Measurements from ENCODE around the gene SAMD8.
"Not testable (repeated sequence)": the region's sequence is repeated elsewhere in the genome, so short reads cannot be mapped to it uniquely, and the experiment has no call there.

SAMD8 gene

GRCh38 chr10:75199949-75200348 lies 88.5 kb downstream of the SAMD8 start:
- not testable (repeated sequence) for DNase-seq

DNA sequence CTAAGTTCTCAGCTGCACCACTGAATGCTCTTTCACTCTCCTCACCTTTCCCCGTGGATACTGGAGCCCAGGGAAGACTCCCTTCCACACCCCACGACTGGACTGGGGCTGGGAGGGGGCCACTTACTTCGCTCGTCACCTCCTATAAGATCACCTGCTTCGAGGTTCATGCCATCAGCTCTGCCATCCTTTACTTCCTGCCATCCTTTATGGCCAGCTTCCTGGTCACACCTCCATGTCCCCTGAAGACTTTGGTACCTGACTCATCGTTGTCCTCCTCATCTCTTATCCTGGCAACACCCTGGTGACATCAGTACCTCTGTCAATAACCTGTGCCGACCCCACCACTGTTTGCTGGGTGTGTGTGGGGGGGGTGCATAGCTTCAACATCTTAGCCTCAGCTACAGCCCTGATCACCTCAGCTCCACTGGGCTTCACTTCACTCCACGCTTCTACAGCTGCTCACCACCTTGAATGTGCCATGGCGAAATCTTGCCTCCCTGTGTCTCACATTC lies 90.4 kb downstream of the SAMD8 start:
- no peak for DNase-seq

- DNase-seq = no peak
Measured at GRCh38 chr10:75202321-75203045, 91.0 kb downstream of the SAMD8 start.

GRCh38 chr10:75203046-75203620 lies 91.7 kb downstream of the SAMD8 start:
- not testable (repeated sequence) for DNase-seq

DNA sequence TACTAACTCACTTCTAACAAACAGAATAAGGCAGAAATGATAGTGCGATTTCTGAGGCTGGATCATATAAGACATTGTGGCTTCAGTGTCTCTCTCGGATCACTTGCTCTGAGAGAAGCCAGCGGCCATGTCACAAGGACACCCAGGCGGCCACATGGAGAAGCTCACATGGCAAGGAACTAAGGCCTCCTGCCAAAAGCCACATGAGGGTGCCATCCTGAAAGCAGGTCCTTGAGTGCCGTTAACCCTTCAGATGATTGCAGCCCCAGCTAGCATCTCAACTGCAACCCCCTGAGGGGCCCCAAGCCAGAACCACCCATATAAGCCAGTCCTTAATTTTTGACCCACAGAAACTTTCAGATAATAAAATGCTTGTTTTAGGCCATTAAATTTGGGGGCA lies 92.3 kb downstream of the SAMD8 start:
- DNase-seq = no peak

GRCh38 chr10:75205908-75206307 lies 94.5 kb downstream of the SAMD8 start:
- DNase-seq = no peak

DNA sequence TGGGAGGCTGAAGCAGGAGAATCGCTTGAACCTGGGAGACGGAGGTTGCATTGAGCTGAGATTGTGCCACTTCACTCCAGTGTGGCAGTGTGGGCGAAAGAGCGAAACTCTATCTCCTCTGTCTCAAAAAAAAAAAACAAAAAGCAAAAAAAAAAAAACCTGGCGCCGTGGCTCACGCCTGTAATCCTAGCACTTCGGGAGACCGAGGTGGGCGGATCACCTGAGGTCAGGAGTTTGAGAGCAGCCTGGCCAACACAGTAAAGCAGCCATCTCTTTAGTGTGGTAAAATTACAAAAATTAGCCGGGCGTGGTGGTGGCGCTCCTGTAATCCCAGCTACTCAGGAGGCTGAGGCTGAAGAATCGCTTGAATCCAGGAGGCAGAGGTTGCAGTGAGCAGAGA lies 95.2 kb downstream of the SAMD8 start:
- not testable (repeated sequence) for DNase-seq

DNA sequence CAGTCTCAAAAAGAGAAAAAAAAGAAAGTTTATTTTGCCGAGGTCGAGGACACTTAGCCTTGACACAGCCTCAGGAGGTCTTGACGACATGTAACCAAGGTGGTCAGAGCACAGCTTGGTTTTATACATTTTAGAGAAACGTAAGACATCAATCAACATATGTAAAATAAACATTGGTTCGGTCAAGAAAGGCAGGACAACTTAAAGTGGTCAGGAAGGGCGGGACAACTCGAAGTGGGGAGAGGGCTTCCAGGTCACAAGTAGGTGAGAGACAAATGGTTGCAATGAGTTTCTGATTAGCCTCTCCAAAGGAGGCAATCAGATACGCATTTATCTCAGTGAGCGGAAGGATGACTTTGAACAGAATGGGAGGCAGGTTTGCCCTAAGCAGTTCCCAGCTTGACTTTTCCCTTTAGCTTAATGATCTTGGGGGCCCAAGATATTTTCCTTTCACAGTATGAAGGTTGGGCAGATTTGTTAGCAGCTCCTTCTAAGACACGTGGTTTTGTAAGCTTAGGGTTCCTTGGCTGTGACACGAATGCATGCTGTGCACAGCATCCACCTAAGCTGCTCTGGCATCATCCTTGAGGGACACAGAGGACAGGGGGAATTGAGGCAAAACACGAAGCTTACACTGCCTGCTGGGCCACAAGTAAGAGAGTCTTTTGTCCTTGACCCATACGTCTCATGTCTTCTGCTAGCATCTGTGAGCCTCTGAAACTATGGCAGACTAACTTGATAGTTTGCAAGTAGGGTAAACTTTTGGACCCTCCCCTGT lies 95.8 kb downstream of the SAMD8 start:
- no peak for DNase-seq

- no peak for DNase-seq
Measured at GRCh38 chr10:75207857-75208144, 96.3 kb downstream of the SAMD8 start.

DNA sequence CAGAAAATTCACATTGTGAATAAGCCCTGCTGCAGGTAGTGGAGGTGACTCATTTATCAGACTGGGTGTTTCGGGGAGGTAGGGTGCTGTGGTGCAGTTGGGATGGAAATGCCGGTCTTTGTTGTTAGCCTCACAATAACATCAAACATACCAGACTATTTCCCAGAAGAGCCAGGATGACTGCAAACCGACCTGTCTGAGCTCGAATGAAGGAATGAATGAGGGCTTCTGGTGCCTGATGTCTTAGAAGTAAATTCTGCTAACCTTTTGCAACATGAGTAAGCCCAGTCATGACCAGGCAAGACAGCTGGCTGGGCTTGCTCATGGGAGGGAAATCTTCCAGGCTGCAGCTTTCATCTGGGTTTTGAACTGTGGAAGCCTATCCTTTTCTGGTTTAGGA lies 96.7 kb downstream of the SAMD8 start:
- DNase-seq = no peak

- DNase-seq = no peak
Measured at GRCh38 chr10:75209086-75209920, 97.8 kb downstream of the SAMD8 start.

GRCh38 chr10:75209921-75210281 lies 98.4 kb downstream of the SAMD8 start:
- peak; percentile 64 for DNase-seq

GRCh38 chr10:75210282-75211006 lies 99.0 kb downstream of the SAMD8 start, which contains the start of gene VDAC2:
Gene VDAC2, plus strand, starts transcription at chr10:75210796. Its CDS starts 363 bp downstream, at chr10:75211159.
- peak; percentile 92 for DNase-seq

DNA sequence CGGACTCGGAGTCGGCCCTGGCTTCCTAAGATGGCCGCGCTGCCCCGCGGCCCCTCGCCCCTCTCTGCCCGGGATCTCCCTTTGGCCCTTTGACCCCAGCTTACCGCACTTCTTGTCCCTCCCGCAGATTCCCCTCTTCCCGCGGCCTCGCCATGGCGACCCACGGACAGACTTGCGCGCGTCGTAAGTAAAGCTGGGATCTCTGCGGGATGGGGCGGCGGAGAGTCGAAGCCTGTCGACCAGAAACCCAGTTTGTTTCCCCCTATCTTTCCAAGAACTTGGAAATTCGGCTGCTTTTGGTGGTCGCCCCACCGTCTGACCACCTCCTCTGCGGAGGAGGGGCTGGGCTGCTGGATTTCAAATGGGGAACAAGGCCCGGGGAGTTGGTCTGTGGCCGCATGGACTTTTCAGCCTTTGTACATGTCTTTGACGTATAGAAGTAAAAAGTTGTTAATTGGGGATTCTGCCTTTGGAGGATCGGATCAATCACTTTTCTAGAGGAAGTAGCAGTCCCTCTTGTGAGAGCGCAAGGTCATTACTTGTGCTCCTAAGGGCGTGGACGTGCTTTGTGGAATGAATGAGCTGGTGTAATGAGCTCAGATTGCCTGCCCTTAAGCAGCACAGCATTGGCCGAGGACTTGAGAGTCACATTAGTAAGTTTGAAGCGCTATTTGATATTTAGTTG lies 99.7 kb downstream of the SAMD8 start:
- DNase-seq = peak; percentile 21

GRCh38 chr10:75212343-75212742 lies 100.9 kb downstream of the SAMD8 start:
- no peak for DNase-seq

GRCh38 chr10:75220274-75220673 lies 108.8 kb downstream of the SAMD8 start:
- no peak for DNase-seq

DNA sequence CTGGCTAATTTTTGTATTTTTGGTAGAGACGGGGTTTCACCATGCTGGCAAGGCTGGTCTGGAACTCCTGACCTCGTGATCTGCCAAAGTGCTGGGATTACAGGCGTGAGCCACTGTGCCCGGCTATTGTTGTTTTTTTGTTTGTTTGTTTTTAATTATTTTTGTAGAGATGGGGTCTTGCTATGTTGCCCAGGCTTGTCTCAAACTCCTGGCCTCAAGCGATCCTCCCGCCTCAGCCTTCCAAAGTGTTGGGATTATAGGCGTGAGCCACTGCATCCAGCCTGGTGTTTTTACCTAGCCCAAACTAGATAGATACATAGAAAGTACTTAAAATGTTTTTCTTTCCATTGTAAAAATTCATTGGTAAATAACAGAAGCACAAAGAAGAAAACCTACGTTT lies 110.0 kb downstream of the SAMD8 start:
- not testable (repeated sequence) for DNase-seq

GRCh38 chr10:75223507-75223906 lies 112.1 kb downstream of the SAMD8 start:
- no peak for DNase-seq

DNA sequence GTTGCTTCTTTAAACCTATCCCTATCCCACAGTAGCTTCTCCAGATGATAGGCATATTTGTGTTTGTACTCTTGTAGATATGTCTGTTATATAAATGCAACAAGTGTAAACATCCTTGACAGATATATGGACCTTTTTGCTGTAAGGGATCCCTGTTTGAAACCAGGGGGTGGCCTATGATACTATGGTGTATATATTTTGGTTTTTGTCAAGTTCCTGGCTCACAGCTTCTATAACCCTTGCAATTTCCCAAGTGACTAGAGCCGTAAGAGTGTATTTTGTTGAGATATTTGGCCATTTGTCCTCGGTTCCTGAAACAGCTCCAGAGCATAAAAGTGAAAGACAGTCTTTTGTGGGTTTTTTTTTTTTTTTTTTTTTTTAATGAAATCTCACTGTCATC lies 114.6 kb downstream of the SAMD8 start:
- no peak for DNase-seq

DNA sequence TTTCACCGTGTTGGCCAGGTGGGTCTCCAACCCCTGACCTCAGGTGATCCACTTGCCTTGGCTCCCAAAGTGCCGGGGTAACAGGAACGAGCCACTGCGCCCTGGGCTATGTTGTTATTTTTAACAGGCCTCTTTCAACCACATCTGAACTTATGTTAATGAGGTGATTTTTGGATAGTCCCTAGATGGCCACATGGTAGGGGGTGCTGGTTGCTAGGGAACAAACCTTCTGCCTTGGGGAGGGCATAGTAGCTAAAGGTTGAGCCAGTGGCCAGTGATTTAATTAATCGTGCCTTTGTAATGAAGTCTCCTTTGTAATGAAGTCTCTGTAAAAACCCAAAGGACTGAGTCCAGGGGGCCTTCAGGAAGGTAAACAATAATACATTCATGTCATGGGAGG lies 115.2 kb downstream of the SAMD8 start:
- no peak for DNase-seq

DNA sequence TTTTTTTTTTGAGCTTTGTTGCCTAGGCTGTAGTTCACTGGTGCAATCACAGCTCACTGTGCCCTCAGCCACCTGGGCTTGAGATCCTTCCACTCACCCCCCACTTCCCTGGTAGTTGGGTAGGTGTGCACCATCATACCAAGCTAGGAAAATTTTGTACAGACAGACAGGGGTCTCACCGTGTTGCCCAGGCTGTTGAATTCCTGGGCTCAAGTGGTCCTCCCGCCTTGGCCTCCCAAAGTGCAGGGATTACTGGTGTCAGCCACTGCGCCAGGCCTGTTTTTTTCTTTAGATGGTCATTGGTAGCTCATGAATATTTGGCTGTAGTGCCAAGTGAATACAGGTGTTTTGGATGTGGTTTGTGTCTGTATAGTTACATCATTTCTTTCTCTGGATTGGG lies 116.8 kb downstream of the SAMD8 start:
- no peak for DNase-seq

GRCh38 chr10:75228834-75229233 lies 117.4 kb downstream of the SAMD8 start:
- no peak for DNase-seq
